ENCODE data around the gene SEC31A.

DNA sequence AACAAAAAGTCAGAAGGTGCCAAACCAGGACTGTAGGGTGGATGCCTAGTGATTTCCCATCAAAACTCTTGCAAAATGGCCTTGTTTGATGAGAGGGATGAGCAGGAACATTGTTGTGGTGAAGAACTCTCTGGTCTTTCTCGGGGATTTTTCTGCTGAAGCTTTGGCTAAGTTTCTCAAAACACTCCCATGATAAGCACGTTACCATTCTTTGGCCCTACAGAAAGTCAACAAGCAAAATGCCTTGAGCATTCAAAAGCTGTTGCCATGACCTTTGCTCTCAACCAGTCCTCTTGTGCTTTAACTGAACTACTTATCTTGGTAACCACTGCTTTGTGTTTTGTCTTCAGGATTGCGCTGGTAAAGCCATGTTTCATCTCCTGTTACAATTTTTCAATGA, 3.0 kb upstream of the SEC31A start:
- TF ChIP-seq YY1 (IDR thresholded peaks at IDR 0.05; ENCODE audit: insufficient read depth, insufficient read length) (no peak), SUZ12 (IDR thresholded peaks at IDR 0.05; ENCODE audit: extremely low read depth, insufficient read depth, insufficient read length) (no peak), ZNF274 (IDR thresholded peaks at IDR 0.05; ENCODE audit: low read depth, low read length) (no peak)

Measured in NT2/D1 (cell line).